Lung (tissue), 12 donors: Measurements from ENCODE around the gene KCNMA1. TPM values are rescaled to one million over a fixed set of nuclear protein-coding genes. Genes with fewer than 3 reads are reported as not detected.

Experiments used
- ATAC-seq: fragments of 200-7000 bp; cut with Tn5 transposase; one replicate; pipeline ENCODE4 v1.9.1; 2020; ENCODE audit warnings: moderate number of reproducible peaks; ENCODE audit not compliant: insufficient read depth, low FRiP score
- DNase-seq, 3 donors: peaks; one replicate each; pipeline ENCODE4 v3.0.0-alpha.2; 2013 to 2017
- H3K27ac ChIP-seq, 2 donors: one replicate each; pipeline ENCODE4 v1.5.1; 2013; ENCODE audit warnings: mild to moderate bottlenecking in 2 of 2, moderate library complexity in 2 of 2, control low read depth in 1 of 2, inconsistent platforms in 1 of 2, low read depth in 1 of 2, low read length in 1 of 2
- H3K27me3 ChIP-seq, 3 donors: one replicate each; pipeline ENCODE4 v1.5.1; 2013; ENCODE audit warnings: low read length in 2 of 3; ENCODE audit not compliant: control insufficient read depth in 3 of 3, insufficient read depth in 3 of 3
- H3K36me3 ChIP-seq, 4 donors: one replicate each; pipeline ENCODE4 v1.5.1; 2013; ENCODE audit warnings: low read length in 4 of 4, mild to moderate bottlenecking in 1 of 4, moderate library complexity in 1 of 4; ENCODE audit not compliant: control insufficient read depth in 4 of 4, insufficient read depth in 4 of 4
- H3K4me1 ChIP-seq, 5 donors: one replicate each; pipeline ENCODE4 v1.5.1; 2013; ENCODE audit warnings: low read length in 5 of 5, mild to moderate bottlenecking in 2 of 5, moderate library complexity in 1 of 5; ENCODE audit not compliant: control insufficient read depth in 5 of 5, insufficient read depth in 5 of 5
- H3K4me3 ChIP-seq: one replicate; pipeline ENCODE4 v1.5.1; 2013; ENCODE audit warnings: mild to moderate bottlenecking, control low read depth, moderate library complexity
- H3K9ac ChIP-seq, 2 donors: one replicate each; pipeline ENCODE4 v1.5.1; 2013; ENCODE audit warnings: low read length in 2 of 2, control low read depth in 1 of 2; ENCODE audit not compliant: insufficient read depth in 1 of 2
- H3K9me3 ChIP-seq, 4 donors: one replicate each; pipeline ENCODE4 v1.5.1; 2013; ENCODE audit warnings: low read length in 3 of 4, mild to moderate bottlenecking in 1 of 4, moderate library complexity in 1 of 4; ENCODE audit not compliant: control insufficient read depth in 4 of 4, insufficient read depth in 3 of 4
- CTCF ChIP-seq: IDR thresholded peaks from 2 replicates; pipeline ENCODE4 v1.5.1; 2012; ENCODE audit warnings: mild to moderate bottlenecking; ENCODE audit errors: control extremely low read depth, extremely low read depth
- WGBS, 2 donors: extraction: QIAGEN DNeasy Blood & Tissue Kit; methylation state at CpG; one replicate each; pipeline ENCODE4 v1.1.7; 2013; 5-methylcytosine and 5-hydroxymethylcytosine counted together
- polyA plus RNA-seq, 2 donors: library from polyadenylated mRNA; stranded (reverse); fragments of 200-250 nt; gene quantifications; one replicate each; pipeline ENCODE4 v1.2.1, GENCODE V29; 2013
- total RNA-seq, 2 donors: library from RNA; depleted of rRNA in 1 of 2; stranded (reverse); fragments of >200 nt in 1 of 2; gene quantifications; one replicate each; pipeline ENCODE4 v1.2.1, GENCODE V29; 2014 to 2021
- donor health status: control.
- donor health status: control.
- donor health status: Bipolar disorder and iron deficiency.
- donor health status: healthy.
- donor health status: DM: yes; HTN: yes; CAD: no.

The KCNMA1 gene
- total and polyA plus RNA-seq, 4 donors, result 3.8 to 13.0 (median 5.5) TPM

GRCh38 chr10:77360835-77361234 lies 276.8 kb downstream of the KCNMA1 start:
- no peak overlapping the region for H3K9ac ChIP-seq
- no peak for TF ChIP-seq CTCF
- no peaks in the 10 kb centered on the region for H3K9me3 ChIP-seq
- no peak for DNase-seq
- H3K27ac ChIP-seq, result no peak overlapping the region
- WGBS, 2 donors, result 90 to 93% methylated on average over 5 of the region's 5 CpGs
- H3K36me3 ChIP-seq, result no peaks in the 10 kb centered on the region
- no peak overlapping the region for H3K4me3 ChIP-seq
- H3K27me3 ChIP-seq, result no peaks in the 10 kb centered on the region
- ATAC-seq, result no peak
- H3K4me1 ChIP-seq, result no peaks in the 10 kb centered on the region

DNA sequence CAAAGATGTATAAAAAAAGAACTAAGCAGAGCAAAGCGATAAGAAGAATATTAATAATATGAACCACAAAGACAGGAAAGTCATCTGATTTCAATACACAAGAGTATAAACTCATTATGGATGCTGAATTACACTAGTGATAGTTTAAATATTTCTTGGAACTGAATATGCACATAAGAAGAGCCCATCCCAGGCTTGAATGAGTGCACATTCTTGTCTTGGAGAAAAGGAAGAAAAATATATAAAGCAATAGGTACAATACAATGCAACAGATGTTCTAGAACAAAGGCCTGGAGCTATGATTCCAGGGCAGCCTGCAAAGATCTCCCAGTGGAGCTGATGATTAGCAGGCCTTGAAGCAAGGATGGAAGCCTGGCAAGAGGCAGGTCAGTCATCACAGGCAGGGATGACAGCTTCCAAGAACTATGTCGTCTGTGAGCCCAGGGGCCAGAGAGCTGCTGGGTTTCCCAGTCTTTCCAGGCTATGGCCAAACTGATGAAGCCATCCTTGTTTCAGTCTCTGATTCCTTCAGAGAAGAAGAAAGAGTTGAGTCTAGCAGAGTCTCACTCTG lies 277.6 kb downstream of the KCNMA1 start:
- no peaks in the 10 kb centered on the region for H3K4me1 ChIP-seq
- H3K27me3 ChIP-seq, result no peaks in the 10 kb centered on the region
- no peak for TF ChIP-seq CTCF
- H3K9me3 ChIP-seq, result no peaks in the 10 kb centered on the region
- H3K27ac ChIP-seq, result no peak overlapping the region
- H3K4me3 ChIP-seq, result no peak overlapping the region
- 81 to 86% methylated on average over 2 of the region's 2 CpGs for WGBS, 2 donors
- DNase-seq (no peak), ATAC-seq (no peak)
- no peak overlapping the region for H3K9ac ChIP-seq
- no peaks in the 10 kb centered on the region for H3K36me3 ChIP-seq

GRCh38 chr10:77359287-77359691 lies 278.3 kb downstream of the KCNMA1 start:
- no peak overlapping the region for H3K4me3 ChIP-seq
- no peak for DNase-seq
- H3K4me1 ChIP-seq, result no peaks in the 10 kb centered on the region
- no peaks in the 10 kb centered on the region for H3K36me3 ChIP-seq
- no peaks in the 10 kb centered on the region for H3K9me3 ChIP-seq
- WGBS, 2 donors, result 88 to 90% methylated on average over 9 of the region's 9 CpGs
- TF ChIP-seq CTCF, result no peak
- H3K27me3 ChIP-seq, result no peaks in the 10 kb centered on the region
- ATAC-seq, result no peak
- no peak overlapping the region for H3K27ac ChIP-seq
- H3K9ac ChIP-seq, result no peak overlapping the region

DNA sequence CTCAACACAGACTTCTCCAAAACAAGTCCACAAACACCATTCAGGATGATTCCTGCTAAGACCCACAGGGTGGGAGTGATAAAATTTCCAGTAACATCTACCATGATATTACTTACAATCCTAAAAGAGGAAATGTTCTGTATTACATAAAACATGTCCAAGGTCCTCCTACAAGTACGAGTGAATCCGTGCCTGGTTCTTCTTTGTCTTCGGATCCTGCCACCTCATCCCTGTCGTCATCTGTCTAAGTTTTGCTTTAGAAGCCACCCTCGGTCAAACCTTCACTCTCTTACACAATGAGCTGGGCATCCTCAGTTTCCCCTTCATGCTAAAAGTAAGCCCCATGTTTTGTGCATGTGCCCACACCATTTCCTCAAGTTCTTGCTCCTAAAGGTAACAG lies 279.0 kb downstream of the KCNMA1 start:
- H3K27ac ChIP-seq, result no peak overlapping the region
- H3K9ac ChIP-seq, result no peak overlapping the region
- H3K36me3 ChIP-seq, result no peaks in the 10 kb centered on the region
- TF ChIP-seq CTCF, result no peak
- no peaks in the 10 kb centered on the region for H3K9me3 ChIP-seq
- DNase-seq, result no peak
- H3K27me3 ChIP-seq, result no peaks in the 10 kb centered on the region
- H3K4me3 ChIP-seq, result no peak overlapping the region
- H3K4me1 ChIP-seq, result no peaks in the 10 kb centered on the region
- 83 to 87% methylated on average over 5 of the region's 5 CpGs for WGBS, 2 donors
- no peak for ATAC-seq
